B cell (primary cell): ENCODE results near the gene CAMKK2. TPM values are rescaled to one million over a fixed set of nuclear protein-coding genes. Genes with fewer than 3 reads are reported as not detected.

Source experiments
- ATAC-seq: fragments of 200-7000 bp; cut with Tn5 transposase; one replicate; pipeline ENCODE4 v1.10.0; 2021; ENCODE audit warnings: low read depth, mild to moderate bottlenecking, moderate number of reproducible peaks, moderate library complexity
- CTCF ChIA-PET: fragments of 350-600 bp; sonication (Branson Sonifier 250); formaldehyde crosslinking; loops from one replicate; lab custom pipeline; 2021; ENCODE audit warnings: antibody characterized with exemption, inconsistent platforms; lab: Charles Lee
- POLR2A ChIA-PET: fragments of 350-600 bp; sonication (Branson Sonifier 250); formaldehyde crosslinking; loops from one replicate; lab custom pipeline; 2021; ENCODE audit warnings: antibody characterized with exemption; lab: Charles Lee
- DNase-seq: peaks from one replicate; pipeline ENCODE4 v3.0.0; 2013
- H2AFZ ChIP-seq: 2 replicates; pipeline ENCODE4 v1.6.1; 2012; ENCODE audit warnings: mild to moderate bottlenecking, low read depth, low read length; ENCODE audit not compliant: insufficient read depth, poor library complexity, severe bottlenecking
- H3K27ac ChIP-seq, 2 donors: 1 replicate in 1 of 2; 2 replicates in 1 of 2; pipeline ENCODE4 v1.5.1; 2012 to 2013; ENCODE audit warnings: low read length in 2 of 2, mild to moderate bottlenecking in 2 of 2, moderate library complexity in 1 of 2
- H3K27me3 ChIP-seq, 4 experiments: fragments of 200-600 bp in 1 of 4; sonication (generic) in 1 of 4; replicated peaks in 1 of 4; 1 replicate in 2 of 4; 2 replicates in 2 of 4; pipeline versions ENCODE4 v1.6.1 to v1.7.0; 2013 to 2016; ENCODE audit warnings: low read length in 3 of 4, mild to moderate bottlenecking in 2 of 4, mixed read lengths in 1 of 4, moderate library complexity in 1 of 4; ENCODE audit not compliant: insufficient read depth in 4 of 4, control insufficient read depth in 3 of 4; ENCODE audit errors: control extremely low read depth in 1 of 4
- H3K36me3 ChIP-seq, 2 experiments: replicated peaks in 1 of 2; 1 replicate in 1 of 2; 2 replicates in 1 of 2; pipeline versions ENCODE4 v1.6.1 to v1.7.1; 2013; ENCODE audit warnings: low read length in 1 of 2; ENCODE audit not compliant: insufficient read depth in 2 of 2, control insufficient read depth in 1 of 2; ENCODE audit errors: control extremely low read depth in 1 of 2, extremely low read depth in 1 of 2
- H3K4me1 ChIP-seq, 2 donors: fragments of 200-600 bp in 1 of 2; sonication (generic) in 1 of 2; 1 replicate in 1 of 2; 2 replicates in 1 of 2; pipeline versions ENCODE4 v1.5.1 to v1.6.1; 2013 to 2017; ENCODE audit warnings: low read length in 2 of 2; ENCODE audit not compliant: control insufficient read depth in 2 of 2, insufficient read depth in 2 of 2
- H3K4me2 ChIP-seq: replicated peaks from 2 replicates; pipeline ENCODE3; 2012; ENCODE audit warnings: mild to moderate bottlenecking, low read depth, low read length; ENCODE audit not compliant: poor library complexity, severe bottlenecking
- H3K4me3 ChIP-seq, 5 experiments: fragments of 200-600 bp in 1 of 5; sonication (generic) in 1 of 5; 1 replicate in 3 of 5; 2 replicates in 2 of 5; pipeline versions ENCODE4 v1.5.1 to v1.7.0; 2011 to 2016; ENCODE audit warnings: low read length in 4 of 5, mild to moderate bottlenecking in 4 of 5, low read depth in 2 of 5, control low read depth in 1 of 5, moderate library complexity in 1 of 5; ENCODE audit not compliant: insufficient read depth in 1 of 5; ENCODE audit errors: control extremely low read depth in 1 of 5, extremely low read depth in 1 of 5
- H3K79me2 ChIP-seq: fragments of 200-600 bp; sonication (generic); one replicate; pipeline ENCODE4 v1.6.0; 2016; ENCODE audit warnings: low read length; ENCODE audit not compliant: control insufficient read depth, insufficient read depth
- H3K9ac ChIP-seq: fragments of 200-600 bp; sonication (generic); 2 replicates; pipeline ENCODE4 v1.6.1; 2017; ENCODE audit warnings: mild to moderate bottlenecking, low read length, moderate library complexity
- H3K9me3 ChIP-seq, 3 donors: one replicate each; pipeline versions ENCODE4 v1.6.1 to v1.7.1; 2013; ENCODE audit warnings: low read length in 2 of 3; ENCODE audit not compliant: control insufficient read depth in 2 of 3, insufficient read depth in 1 of 3; ENCODE audit errors: control extremely low read depth in 1 of 3
- H4K20me1 ChIP-seq: 2 replicates; pipeline ENCODE4 v1.6.0; 2012; ENCODE audit warnings: mild to moderate bottlenecking, low read length; ENCODE audit not compliant: insufficient read depth, control insufficient read depth, poor library complexity, severe bottlenecking
- H3K27ac Mint-ChIP-seq: one replicate; pipeline ENCODE4 v1.8.0; 2021; ENCODE audit warnings: mixed read lengths
- H3K27me3 Mint-ChIP-seq: one replicate; pipeline ENCODE4 v1.8.0; 2021; ENCODE audit warnings: mixed read lengths
- H3K4me1 Mint-ChIP-seq: one replicate; pipeline ENCODE4 v1.8.0; 2021; ENCODE audit warnings: mixed read lengths
- H3K4me3 Mint-ChIP-seq: one replicate; pipeline ENCODE4 v1.8.0; 2021; ENCODE audit warnings: mixed read lengths
- H3K9me3 Mint-ChIP-seq: one replicate; pipeline ENCODE4 v1.8.0; 2022; ENCODE audit warnings: mixed read lengths; ENCODE audit not compliant: insufficient read depth
- CTCF ChIP-seq: fragments of 200-600 bp; IDR thresholded peaks from one replicate; pipeline ENCODE4 v1.8.0; 2022; ENCODE audit warnings: antibody characterized with exemption, mild to moderate bottlenecking
- EZH2 ChIP-seq: IDR thresholded peaks from 2 replicates; pipeline ENCODE4 v1.6.1; 2012; ENCODE audit warnings: borderline replicate concordance, low read depth, mild to moderate bottlenecking, moderate library complexity, low read length; ENCODE audit not compliant: insufficient read depth, poor library complexity, severe bottlenecking
- whole genome bisulfite sequencing: methylation state at CpG from one replicate; pipeline ENCODE4 v1.1.5; 2013; ENCODE audit warnings: missing lambda C conversion rate; ENCODE audit not compliant: insufficient coverage; 5-methylcytosine and 5-hydroxymethylcytosine counted together
- intact Hi-C: fragments of 100-400 bp; cut with micrococcal nuclease; formaldehyde crosslinking; loops from one replicate; pipeline ENCODE4 v1.10.0; 2022
- polyA plus RNA-seq: library from polyadenylated mRNA; depleted of rRNA; stranded (reverse); fragments of >200 nt; gene quantifications from 2 replicates; pipeline ENCODE4 v1.2.3, GENCODE V29; 2012
- total RNA-seq, 2 donors: library from RNA; stranded (reverse); fragments of 120-200 nt in 1 of 2; gene quantifications; 1 replicate in 1 of 2; 2 replicates in 1 of 2; pipeline versions ENCODE4 v1.2.3 to v1.2.4, GENCODE V29; 2013 to 2022

Gene CAMKK2
- total and polyA plus RNA-seq, 2 donors (not counting 1 experiment from before 2014, with no cell fraction given): 9.7 to 17.1 TPM

DNA sequence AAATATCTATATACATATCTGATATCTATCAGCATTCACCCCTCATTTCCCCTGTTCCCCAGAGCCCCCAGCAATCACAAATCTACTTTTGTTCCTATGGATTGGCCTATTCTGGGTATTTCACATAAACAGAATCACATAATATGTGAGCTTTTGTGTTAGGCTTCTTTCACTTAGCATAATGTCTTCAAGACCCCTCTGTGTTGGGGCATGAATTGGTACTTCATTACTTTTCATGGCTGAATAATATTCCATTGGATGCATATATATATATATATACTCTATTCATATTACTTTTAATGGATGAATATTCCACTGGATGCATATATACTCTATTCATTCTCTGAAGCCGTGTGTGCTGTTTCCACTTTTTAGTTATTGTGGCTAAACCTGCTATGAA is 28.7 kb downstream of the CAMKK2 start:
- no peak overlapping the region for H3K27ac ChIP-seq
- H3K4me3 ChIP-seq: no peak overlapping the region
- no peaks in the 10 kb centered on the region for H4K20me1 ChIP-seq
- TF ChIP-seq EZH2: no peak
- H3K4me2 ChIP-seq: no peak overlapping the region
- ATAC-seq (no peak), DNase-seq (no peak)
- ChIA-PET POLR2A (no interaction called here), CTCF (no interaction called here)
- H3K9me3 ChIP-seq: peaks cover 0 to 4% (median 0%) of the 10 kb centered on the region in 3 donors
- H3K79me2 ChIP-seq: no peaks in the 10 kb centered on the region
- H3K27me3 Mint-ChIP-seq: no peaks in the 10 kb centered on the region
- intact Hi-C loops: no loop called here
- no peak overlapping the region for H2AFZ ChIP-seq
- H3K27me3 ChIP-seq: no peaks in the 10 kb centered on the region
- WGBS: no CpG with 5 or more reads among the region's 1 CpG
- no peak overlapping the region for H3K9ac ChIP-seq
- H3K9me3 Mint-ChIP-seq: no peaks in the 10 kb centered on the region
- H3K4me3 Mint-ChIP-seq: no peak overlapping the region
- H3K36me3 ChIP-seq: peaks cover 13 to 30% of the 10 kb centered on the region in 2 experiments
- H3K4me1 ChIP-seq: no peaks in the 10 kb centered on the region
- no peak overlapping the region for H3K27ac Mint-ChIP-seq
- H3K4me1 Mint-ChIP-seq: no peaks in the 10 kb centered on the region

GRCh38 chr12:121264951-121265515 is 31.5 kb downstream of the CAMKK2 start:
- TF ChIP-seq CTCF (no peak), EZH2 (no peak)
- POLR2A ChIA-PET: no interaction called here
- Mint-ChIP-seq H3K27me3 (no peaks in the 10 kb centered on the region), H3K9me3 (no peaks in the 10 kb centered on the region), H3K4me3 (no peak overlapping the region), H3K4me1 (no peaks in the 10 kb centered on the region), H3K27ac (no peak overlapping the region)
- Histone ChIP-seq H3K4me2 (no peak overlapping the region), H3K27ac (no peak overlapping the region), H3K4me3 (no peak overlapping the region), H3K9ac (no peak overlapping the region), H2AFZ (no peak overlapping the region), H3K9me3 (peaks cover 0 to 4% (median 0%) of the 10 kb centered on the region in 3 donors), H3K27me3 (no peaks in the 10 kb centered on the region), H3K36me3 (peaks cover 16 to 39% of the 10 kb centered on the region in 2 experiments), H3K79me2 (no peaks in the 10 kb centered on the region), H4K20me1 (no peaks in the 10 kb centered on the region), H3K4me1 (no peaks in the 10 kb centered on the region)
- intact Hi-C loops: no loop called here
- no peak for ATAC-seq
- 98% methylated on average over 7 of the region's 10 CpGs for WGBS
- CTCF ChIA-PET: no interaction called here
- DNase-seq: no peak
